GM19372 (cell line): ENCODE measurements around the gene DNAH9.

Experiments used
- ATAC-seq: cut with Tn5 transposase; IDR thresholded peaks from one replicate; pipeline ENCODE4 v1.9.1; 2021; ENCODE audit warnings: mild to moderate bottlenecking, low read depth, moderate library complexity; ENCODE audit not compliant: unreplicated experiment

The DNAH9 gene

GRCh38 chr17:11583306-11583992 lies 14.8 kb upstream of the DNAH9 start:
- ATAC-seq = no peak

- ATAC-seq = no peak
These were observed 8.6 kb upstream of the DNAH9 start for GRCh38 chr17:11589716-11590115.

- no peak for ATAC-seq
These were observed 3.4 kb downstream of the DNAH9 start for GRCh38 chr17:11601661-11602060.

- ATAC-seq = no peak
These were observed 10.1 kb downstream of the DNAH9 start for GRCh38 chr17:11608396-11608795.

- no peak for ATAC-seq
These were observed 12.8 kb downstream of the DNAH9 start for GRCh38 chr17:11610999-11611566.

GRCh38 chr17:11612956-11613355 lies 14.7 kb downstream of the DNAH9 start:
- no peak for ATAC-seq

GRCh38 chr17:11618861-11619566 lies 20.7 kb downstream of the DNAH9 start:
- ATAC-seq = no peak

- ATAC-seq = no peak
These were observed 24.2 kb downstream of the DNAH9 start for GRCh38 chr17:11622492-11622891.

GRCh38 chr17:11624976-11625375 lies 26.7 kb downstream of the DNAH9 start:
- no peak for ATAC-seq

GRCh38 chr17:11625878-11626277 lies 27.6 kb downstream of the DNAH9 start:
- ATAC-seq = no peak

- ATAC-seq = no peak
These were observed 29.2 kb downstream of the DNAH9 start for GRCh38 chr17:11627301-11627940.

GRCh38 chr17:11628374-11628773 lies 30.1 kb downstream of the DNAH9 start:
- ATAC-seq = no peak

GRCh38 chr17:11628831-11629230 lies 30.6 kb downstream of the DNAH9 start:
- ATAC-seq = no peak

- ATAC-seq = no peak
These were observed 38.5 kb downstream of the DNAH9 start for GRCh38 chr17:11636771-11637170.

- ATAC-seq = no peak
These were observed 39.5 kb downstream of the DNAH9 start for GRCh38 chr17:11637796-11638195.

- ATAC-seq = no peak
These were observed 40.5 kb downstream of the DNAH9 start for GRCh38 chr17:11638700-11639265.

GRCh38 chr17:11639736-11640462 lies 41.6 kb downstream of the DNAH9 start:
- ATAC-seq = no peak

GRCh38 chr17:11640463-11640814 lies 42.2 kb downstream of the DNAH9 start:
- no peak for ATAC-seq

- ATAC-seq = no peak
These were observed 43.4 kb downstream of the DNAH9 start for GRCh38 chr17:11641521-11642275.

GRCh38 chr17:11642655-11643054 lies 44.4 kb downstream of the DNAH9 start:
- no peak for ATAC-seq
